ENCODE results near the gene CADPS.

DNA sequence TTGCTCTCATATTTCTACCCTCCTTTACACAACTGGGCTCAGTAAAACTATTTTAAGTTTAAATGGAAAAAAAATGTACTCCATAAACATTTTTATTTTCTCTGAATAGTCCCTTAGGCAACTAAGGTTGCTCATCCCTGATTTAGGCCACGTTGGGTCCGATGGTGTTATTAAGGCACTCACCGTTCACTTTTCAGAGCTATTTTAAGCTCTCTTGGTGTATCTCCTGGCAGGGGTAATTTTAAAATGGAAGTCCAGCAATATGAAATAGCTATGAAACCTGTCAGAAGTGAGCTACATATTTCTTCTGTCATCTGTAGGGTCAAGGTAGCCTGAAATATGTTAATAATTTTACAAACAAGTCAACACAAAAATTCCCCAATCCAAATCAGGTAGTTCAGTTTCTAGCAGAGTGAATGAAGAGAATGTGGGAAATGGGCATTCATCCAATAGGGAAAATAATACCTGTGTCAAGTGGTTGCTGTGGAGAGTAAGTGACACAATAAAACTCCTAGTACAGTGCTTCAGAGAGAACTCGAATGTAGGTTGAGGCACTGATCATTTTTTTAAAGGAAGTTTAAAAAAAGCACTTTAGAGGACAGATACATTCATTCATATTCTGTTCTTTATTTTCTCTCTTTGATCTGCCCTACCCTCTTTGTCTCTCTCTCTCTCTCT lies 292.6 kb downstream of the CADPS start:
- TF ChIP-seq, protein P1, sequence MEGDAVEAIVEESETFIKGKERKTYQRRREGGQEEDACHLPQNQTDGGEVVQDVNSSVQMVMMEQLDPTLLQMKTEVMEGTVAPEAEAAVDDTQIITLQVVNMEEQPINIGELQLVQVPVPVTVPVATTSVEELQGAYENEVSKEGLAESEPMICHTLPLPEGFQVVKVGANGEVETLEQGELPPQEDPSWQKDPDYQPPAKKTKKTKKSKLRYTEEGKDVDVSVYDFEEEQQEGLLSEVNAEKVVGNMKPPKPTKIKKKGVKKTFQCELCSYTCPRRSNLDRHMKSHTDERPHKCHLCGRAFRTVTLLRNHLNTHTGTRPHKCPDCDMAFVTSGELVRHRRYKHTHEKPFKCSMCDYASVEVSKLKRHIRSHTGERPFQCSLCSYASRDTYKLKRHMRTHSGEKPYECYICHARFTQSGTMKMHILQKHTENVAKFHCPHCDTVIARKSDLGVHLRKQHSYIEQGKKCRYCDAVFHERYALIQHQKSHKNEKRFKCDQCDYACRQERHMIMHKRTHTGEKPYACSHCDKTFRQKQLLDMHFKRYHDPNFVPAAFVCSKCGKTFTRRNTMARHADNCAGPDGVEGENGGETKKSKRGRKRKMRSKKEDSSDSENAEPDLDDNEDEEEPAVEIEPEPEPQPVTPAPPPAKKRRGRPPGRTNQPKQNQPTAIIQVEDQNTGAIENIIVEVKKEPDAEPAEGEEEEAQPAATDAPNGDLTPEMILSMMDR (IDR thresholded peaks at IDR 0.05) = no peak
- no peak for TF ChIP-seq ZFX (IDR thresholded peaks at IDR 0.05; ENCODE audit: borderline replicate concordance)

All from 22Rv1 (cell line).